ENCODE results near the gene ZBTB20. TPM values are rescaled to one million over a fixed set of nuclear protein-coding genes. Genes with fewer than 3 reads are reported as not detected.
A peak's percentile ranks its signal among the peaks of the same experiment; 100 is the strongest.

ZBTB20 gene
- total RNA-seq, 6 experiments from 2014 or later, result 8.0 to 14.1 (median 10.4) TPM

- H3K27me3 Mint-ChIP-seq (ENCODE audit: insufficient read depth), result no peaks in the 10 kb centered on the region
These were observed 438.0 kb downstream of the ZBTB20 start for GRCh38 chr3:114709102-114709501.

GRCh38 chr3:114707252-114707860, 439.7 kb downstream of the ZBTB20 start:
- Mint-ChIP-seq H3K9me3 (no peaks in the 10 kb centered on the region), H3K36me3 (ENCODE audit: low read depth) (no peaks in the 10 kb centered on the region), H3K27me3 (ENCODE audit: insufficient read depth) (no peaks in the 10 kb centered on the region), H3K27ac (no peak overlapping the region; the same call in 1 of the 2 replicates), H3K4me3 (no peak overlapping the region), H3K4me1 (ENCODE audit: low read depth) (peaks cover 15% of the 10 kb centered on the region)
- no peak for TF ChIP-seq CTCF (IDR thresholded peaks at IDR 0.05)
- DNase-seq, result no peak

More at GRCh38 chr3:114709102-114709501, 438.0 kb downstream of the ZBTB20 start:
- TF ChIP-seq CTCF (IDR thresholded peaks at IDR 0.05), result no peak
- H3K4me1 Mint-ChIP-seq (ENCODE audit: low read depth), result peaks cover 15% of the 10 kb centered on the region
- DNase-seq, result no peak
- no peaks in the 10 kb centered on the region for H3K36me3 Mint-ChIP-seq (ENCODE audit: low read depth)
- H3K4me3 Mint-ChIP-seq, result no peak overlapping the region
- H3K27ac Mint-ChIP-seq, result no peak overlapping the region
- H3K9me3 Mint-ChIP-seq, result no peaks in the 10 kb centered on the region

GRCh38 chr3:114706591-114707232, 440.4 kb downstream of the ZBTB20 start:
- H3K27me3 Mint-ChIP-seq (ENCODE audit: insufficient read depth), result no peaks in the 10 kb centered on the region
- H3K4me1 Mint-ChIP-seq (ENCODE audit: low read depth), result peaks cover 15% of the 10 kb centered on the region
- H3K27ac Mint-ChIP-seq, result no peak overlapping the region
- no peaks in the 10 kb centered on the region for H3K36me3 Mint-ChIP-seq (ENCODE audit: low read depth)
- peak; percentile 31 for DNase-seq
- H3K4me3 Mint-ChIP-seq, result no peak overlapping the region
- H3K9me3 Mint-ChIP-seq, result no peaks in the 10 kb centered on the region
- TF ChIP-seq CTCF (IDR thresholded peaks at IDR 0.05), result no peak

- Mint-ChIP-seq H3K4me3 (no peak overlapping the region), H3K9me3 (no peaks in the 10 kb centered on the region), H3K27me3 (ENCODE audit: insufficient read depth) (no peaks in the 10 kb centered on the region), H3K36me3 (ENCODE audit: low read depth) (no peaks in the 10 kb centered on the region), H3K27ac (no peak overlapping the region), H3K4me1 (ENCODE audit: low read depth) (no peaks in the 10 kb centered on the region; the same call in 1 of the 2 replicates)
- no peak for DNase-seq
- no peak for TF ChIP-seq CTCF (IDR thresholded peaks at IDR 0.05)
These were observed 446.4 kb downstream of the ZBTB20 start for GRCh38 chr3:114700637-114701234.

- Mint-ChIP-seq H3K4me1 (ENCODE audit: low read depth) (no peaks in the 10 kb centered on the region), H3K27me3 (ENCODE audit: insufficient read depth) (no peaks in the 10 kb centered on the region; the same call in 1 of the 2 replicates), H3K27ac (no peak overlapping the region), H3K9me3 (no peaks in the 10 kb centered on the region), H3K36me3 (ENCODE audit: low read depth) (no peaks in the 10 kb centered on the region), H3K4me3 (no peak overlapping the region)
- TF ChIP-seq CTCF (IDR thresholded peaks at IDR 0.05), result no peak
- no peak for DNase-seq
These were observed 448.7 kb downstream of the ZBTB20 start for GRCh38 chr3:114698146-114699105.

Data from HFFc6 (cell line).